Measurements from ENCODE around the gene HEMK1.

DNA sequence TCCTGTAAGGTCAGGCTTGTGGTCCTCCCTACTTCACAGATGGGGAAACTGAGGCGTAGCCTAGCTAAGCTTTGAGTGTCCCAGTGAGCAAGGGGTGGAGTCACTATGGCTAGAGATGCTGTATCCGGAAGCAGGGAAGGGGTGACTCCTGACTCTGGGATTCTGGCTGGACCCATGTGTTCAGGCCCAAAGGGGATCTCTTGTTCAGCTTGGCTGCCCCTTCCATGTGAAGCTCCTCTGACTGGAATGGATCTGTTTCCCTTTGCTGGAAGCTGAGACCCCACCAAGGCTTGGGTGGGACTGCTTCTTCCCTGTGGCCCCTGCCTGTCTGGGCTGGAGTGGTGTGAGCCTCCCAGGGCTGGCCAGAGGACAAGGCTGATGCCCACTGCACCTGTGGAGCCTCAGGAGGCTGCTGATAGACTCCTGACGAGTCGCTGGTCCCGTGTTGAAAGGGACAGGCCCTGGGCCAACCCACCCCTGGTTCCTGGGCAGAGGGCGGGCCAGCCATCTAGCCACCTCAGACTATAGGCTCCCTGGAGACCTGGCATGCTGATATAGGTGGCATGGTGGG, 48.7 kb downstream of the HEMK1 start:
- TF ChIP-seq, protein P1, sequence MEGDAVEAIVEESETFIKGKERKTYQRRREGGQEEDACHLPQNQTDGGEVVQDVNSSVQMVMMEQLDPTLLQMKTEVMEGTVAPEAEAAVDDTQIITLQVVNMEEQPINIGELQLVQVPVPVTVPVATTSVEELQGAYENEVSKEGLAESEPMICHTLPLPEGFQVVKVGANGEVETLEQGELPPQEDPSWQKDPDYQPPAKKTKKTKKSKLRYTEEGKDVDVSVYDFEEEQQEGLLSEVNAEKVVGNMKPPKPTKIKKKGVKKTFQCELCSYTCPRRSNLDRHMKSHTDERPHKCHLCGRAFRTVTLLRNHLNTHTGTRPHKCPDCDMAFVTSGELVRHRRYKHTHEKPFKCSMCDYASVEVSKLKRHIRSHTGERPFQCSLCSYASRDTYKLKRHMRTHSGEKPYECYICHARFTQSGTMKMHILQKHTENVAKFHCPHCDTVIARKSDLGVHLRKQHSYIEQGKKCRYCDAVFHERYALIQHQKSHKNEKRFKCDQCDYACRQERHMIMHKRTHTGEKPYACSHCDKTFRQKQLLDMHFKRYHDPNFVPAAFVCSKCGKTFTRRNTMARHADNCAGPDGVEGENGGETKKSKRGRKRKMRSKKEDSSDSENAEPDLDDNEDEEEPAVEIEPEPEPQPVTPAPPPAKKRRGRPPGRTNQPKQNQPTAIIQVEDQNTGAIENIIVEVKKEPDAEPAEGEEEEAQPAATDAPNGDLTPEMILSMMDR (IDR thresholded peaks at IDR 0.05 in 4 of 5, conservative IDR thresholded peaks at IDR 0.05 in 1 of 5) = no peak
- peak; percentile 76 to 78 for TF ChIP-seq POLR2A (IDR thresholded peaks at IDR 0.05)

Data from gastrocnemius medialis (tissue), 4 donors.